Pulmonary artery endothelial cell (primary cell): ENCODE measurements around the gene ZNF410. TPM values are rescaled to one million over a fixed set of nuclear protein-coding genes. Genes with fewer than 3 reads are reported as not detected.
"Not testable (repeated sequence)": the region's sequence is repeated elsewhere in the genome, so short reads cannot be mapped to it uniquely, and the experiment has no call there.

Experiments
- DNase-seq: peaks from one replicate; pipeline ENCODE4 v3.0.0-alpha.2; 2011; ENCODE audit warnings: low read depth, low spot score
- total RNA-seq: library from RNA; depleted of rRNA; stranded (reverse); fragments of >200 nt; gene quantifications from 2 replicates; pipeline ENCODE4 v1.2.3, GENCODE V29; 2014

ZNF410 gene
- total RNA-seq, 1 donor from 2014 or later, result 56.8 TPM

GRCh38 chr14:73884438-73885190 is 2.0 kb upstream of the ZNF410 start:
- no peak for DNase-seq

- no peak for DNase-seq
Measured at GRCh38 chr14:73887318-73887616, 608 bp downstream of the ZNF410 start.

DNA sequence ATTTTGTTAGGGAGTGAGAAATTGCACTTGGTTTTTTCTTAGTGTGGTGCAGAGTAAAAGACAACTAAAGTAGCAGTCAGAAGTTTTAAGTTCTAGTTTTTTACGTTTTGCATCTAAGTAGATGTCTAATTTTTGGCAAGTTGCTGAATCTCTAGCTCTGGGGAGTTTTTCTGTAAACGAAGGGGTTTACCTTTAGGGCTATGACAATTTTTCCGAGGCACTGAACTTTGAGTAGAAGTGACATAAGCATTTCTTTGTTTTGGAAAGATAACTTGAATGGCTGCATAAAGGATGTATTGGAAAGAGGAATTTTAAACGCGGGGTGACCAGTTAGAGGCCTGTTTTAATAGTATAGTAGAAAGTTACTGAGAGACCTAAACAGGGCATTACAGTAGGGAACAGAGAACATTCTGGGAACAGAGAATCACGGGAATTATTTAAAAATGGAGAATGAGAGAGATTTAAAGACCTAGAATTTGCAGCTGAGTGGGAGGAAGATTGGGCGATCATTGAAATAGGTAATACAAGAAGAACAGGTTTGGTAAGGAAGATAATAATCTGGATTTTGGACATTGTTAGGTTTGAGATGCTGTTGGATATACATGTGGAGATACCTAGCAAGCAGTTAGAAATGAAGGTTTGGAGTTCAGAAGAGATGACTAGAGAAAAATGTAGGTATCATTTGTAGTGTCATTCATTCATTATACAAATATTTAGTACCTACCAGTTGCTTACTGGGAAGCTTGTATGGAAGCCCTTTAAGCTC is 1.2 kb downstream of the ZNF410 start:
- DNase-seq, result no peak

GRCh38 chr14:73888460-73888725 is 1.7 kb downstream of the ZNF410 start:
- DNase-seq, result no peak

DNA sequence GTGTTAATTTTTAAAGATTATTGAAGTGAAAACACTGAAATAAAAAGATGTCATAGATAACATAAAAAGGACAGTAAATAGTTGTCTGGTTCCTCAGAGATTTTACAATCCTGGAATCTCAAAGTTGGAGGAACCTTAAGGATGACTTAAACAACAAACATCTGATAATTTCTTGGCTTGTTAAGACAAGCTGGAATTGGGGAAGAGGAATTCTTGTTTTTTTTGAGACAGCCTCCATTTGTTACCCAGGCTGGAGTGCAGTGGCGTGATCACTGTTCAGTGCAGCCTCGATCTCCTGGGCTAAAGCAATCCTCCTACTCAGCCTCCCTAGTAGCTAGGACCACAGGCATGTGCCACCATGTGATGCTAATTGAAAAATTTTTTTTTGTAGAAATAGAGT is 2.3 kb downstream of the ZNF410 start:
- DNase-seq, result no peak

DNA sequence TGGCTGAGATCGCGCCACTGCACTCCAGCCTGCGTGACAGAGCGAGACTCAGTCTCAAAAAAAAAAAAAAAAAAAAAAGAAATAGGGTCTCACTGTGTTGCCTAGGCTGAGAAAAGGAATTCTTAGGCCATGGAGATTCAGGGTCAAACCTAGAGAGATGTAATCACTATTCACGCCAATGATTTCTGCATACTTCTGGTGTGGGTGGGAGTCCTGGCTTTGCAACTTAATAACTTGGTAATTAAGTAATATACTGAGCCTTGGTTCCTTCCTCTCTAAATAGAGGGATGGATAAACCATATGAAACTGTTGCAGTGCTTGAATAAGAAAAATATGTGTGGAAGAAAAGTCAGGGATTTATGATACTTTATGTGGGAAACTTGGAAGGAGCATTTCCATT is 2.7 kb downstream of the ZNF410 start:
- no peak for DNase-seq

DNA sequence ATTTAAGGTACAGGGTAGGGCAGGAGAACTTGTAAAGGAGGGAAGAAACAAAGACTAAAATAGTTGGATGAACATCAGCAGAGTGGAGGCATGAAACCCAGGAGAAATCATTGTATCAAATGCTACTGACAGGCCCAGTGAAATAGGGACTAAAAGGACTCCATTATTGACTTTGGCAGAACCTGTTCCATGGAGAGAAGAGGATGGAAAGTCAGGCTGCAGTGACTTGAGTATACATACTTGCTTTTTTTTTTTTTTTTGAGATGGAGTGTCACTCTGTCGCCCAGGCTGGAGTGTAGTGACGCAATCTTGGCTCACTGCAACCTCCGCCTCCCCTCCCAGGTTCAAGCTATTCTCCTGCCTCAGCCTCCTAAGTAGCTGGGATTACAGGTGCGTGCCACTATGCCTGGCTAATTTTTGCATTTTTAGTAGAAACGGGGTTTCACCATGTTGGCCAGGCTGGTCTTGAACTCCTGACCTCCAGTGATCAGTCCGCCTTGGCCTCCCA is 7.6 kb downstream of the ZNF410 start:
- not testable (repeated sequence) for DNase-seq

DNA sequence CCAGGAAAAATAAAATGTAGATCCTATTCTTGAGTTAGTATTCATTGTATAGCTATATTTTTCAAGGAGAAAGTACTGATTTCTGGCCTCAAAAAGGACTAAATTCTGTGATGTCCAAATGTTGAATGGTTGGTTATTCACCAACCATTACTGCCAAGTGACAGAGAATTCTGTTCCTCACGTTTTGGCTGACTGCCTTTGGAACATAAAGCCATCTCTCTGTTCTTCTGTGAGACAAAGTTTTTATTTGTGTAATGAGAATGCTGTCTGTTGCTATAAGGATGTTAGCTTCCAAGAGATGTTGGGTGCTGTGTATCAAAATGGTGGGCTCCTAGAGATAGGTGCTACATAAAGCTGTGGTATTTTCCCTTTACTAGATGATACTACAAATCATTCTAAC is 9.3 kb downstream of the ZNF410 start:
- DNase-seq, result no peak

DNA sequence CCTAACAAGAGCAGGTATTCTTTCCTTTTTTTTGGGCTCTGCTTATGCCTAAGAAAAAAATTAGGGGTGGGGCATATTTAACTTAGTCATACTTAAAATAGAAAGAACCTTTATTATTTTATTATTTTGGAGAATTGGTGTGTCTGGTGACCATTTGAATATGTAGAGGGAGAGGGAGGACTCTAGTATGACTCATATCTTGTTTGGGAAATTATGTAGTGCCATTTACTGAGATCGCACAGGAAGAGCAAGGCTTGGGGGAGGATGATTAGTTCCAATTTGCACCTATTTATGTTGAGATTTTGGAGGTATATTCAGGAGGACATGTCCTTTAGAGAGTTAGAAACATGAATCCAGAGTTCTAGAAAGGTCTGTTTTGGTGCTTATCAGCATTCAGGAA is 9.9 kb downstream of the ZNF410 start:
- DNase-seq, result no peak

GRCh38 chr14:73903028-73903427 is 16.4 kb downstream of the ZNF410 start:
- no peak for DNase-seq

GRCh38 chr14:73909681-73910080 is 23.0 kb downstream of the ZNF410 start:
- DNase-seq, result no peak

- DNase-seq, result no peak
Measured at GRCh38 chr14:73913256-73913655, 26.6 kb downstream of the ZNF410 start.

DNA sequence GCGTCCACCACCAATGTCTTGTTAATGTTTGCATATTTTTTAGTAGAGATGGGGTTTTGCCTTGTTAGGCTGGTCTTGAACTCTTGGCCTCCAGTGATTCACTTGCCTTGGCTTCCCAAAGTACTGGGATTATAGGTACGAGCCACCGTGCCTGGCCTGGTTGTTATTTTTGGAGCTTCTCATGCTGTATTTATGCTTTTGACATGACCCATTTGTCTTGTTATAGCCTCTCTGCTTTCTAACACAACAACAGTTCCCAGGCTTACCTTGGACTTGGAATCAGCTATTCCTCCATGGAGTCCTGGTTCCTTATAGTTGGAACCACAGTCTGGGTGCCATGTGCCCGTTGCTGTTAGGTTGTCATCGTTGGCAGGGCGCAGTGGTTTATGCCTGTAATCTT is 29.7 kb downstream of the ZNF410 start:
- no peak for DNase-seq

DNA sequence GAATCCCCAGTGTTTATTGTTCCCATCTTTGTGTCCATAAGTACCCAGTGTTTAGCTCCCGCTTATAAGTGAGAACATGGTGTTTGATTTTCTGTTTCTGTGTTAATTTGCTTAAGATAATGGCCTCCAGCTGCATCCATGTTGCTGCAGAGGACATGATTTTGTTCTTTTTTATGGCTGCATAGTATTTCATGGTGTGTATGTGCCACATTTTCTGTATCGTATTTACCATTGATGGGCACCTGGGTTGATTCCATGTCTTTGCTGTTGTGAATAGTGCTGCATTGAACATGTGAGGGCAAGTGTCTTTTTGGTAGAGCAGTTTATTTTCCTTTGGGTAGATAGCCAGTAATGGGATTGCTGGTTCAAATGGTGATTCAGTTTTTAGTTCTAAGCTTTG is 32.8 kb downstream of the ZNF410 start:
- not testable (repeated sequence) for DNase-seq

DNA sequence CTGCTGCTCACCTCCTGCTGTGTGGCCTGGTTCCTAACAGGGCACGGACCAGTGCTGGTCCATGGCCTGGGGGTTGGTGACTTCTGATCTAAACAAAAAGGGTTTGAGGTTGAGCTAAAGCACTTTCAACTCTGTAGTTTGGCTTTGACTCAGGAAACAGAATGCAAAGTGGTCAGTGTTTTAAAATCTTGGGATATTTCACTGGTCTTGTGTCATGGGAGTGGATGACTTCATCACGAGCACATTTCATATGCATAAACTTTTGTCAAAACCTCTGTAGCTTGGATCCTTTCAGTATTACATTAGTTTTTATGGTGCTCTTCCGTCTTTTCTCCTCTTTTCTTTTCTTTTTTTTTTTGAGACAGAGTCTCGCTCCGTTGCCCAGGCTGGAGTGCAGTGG is 37.7 kb downstream of the ZNF410 start:
- no peak for DNase-seq

- DNase-seq, result no peak
Measured at GRCh38 chr14:73935666-73936065, 49.0 kb downstream of the ZNF410 start.

DNA sequence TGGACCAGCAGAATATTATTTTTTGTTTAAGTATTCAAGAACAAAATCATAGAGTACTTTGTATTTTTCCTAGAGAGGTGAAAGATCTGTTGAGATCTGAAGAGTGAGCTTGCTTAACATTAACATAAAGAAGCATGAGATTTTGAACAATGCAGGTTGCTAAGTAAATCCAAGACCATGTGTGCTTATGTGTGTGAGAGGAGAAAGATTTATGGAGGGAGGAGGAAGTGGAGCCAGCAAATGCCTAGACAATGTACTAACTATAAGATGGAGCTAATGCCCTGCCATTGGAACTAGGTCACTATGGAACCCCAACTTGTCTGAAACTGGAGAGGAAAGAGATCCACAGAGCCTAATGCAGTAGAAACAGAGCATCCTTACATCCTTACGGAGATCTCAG is 49.9 kb downstream of the ZNF410 start:
- no peak for DNase-seq

- no peak for DNase-seq
Measured at GRCh38 chr14:73937012-73937411, 50.4 kb downstream of the ZNF410 start.

GRCh38 chr14:73942180-73942579 is 55.5 kb downstream of the ZNF410 start:
- DNase-seq, result no peak

- no peak for DNase-seq
Measured at GRCh38 chr14:73943083-73943482, 56.4 kb downstream of the ZNF410 start.

DNA sequence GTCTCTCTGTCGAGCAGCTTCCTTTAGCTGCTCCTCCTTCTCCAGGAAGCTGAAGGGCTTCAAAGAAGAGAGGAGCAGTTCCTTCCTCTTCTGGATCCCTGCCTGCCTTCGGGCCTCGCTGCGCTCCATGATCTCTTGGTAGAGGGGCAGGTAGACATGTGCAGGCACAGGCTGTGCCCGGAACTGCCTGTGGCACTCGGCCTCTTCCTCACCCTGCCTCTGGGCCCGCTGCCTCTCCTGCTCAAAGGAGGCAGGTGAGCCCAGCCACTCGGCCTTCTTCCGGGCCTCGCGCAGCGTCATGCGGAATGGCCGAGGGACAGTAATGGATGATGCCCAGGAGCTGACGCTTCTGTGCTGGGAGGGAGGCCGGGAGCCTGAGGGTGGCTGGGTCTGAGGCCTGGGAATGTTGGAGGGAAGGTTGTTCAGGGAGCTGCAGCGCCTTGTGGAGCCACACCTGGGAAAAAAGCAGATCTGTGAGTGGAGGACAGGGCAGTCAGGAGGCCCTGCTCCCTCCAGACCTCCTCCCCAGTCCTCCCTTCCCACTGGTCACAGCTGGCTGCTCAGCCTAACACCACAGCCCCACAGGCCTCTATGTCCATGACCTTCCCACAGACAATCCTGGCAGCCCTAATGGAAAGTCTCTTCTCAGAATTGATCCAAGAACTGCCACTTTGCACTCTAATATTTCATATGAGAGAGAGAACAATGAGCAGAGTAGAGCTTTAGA is 57.9 kb downstream of the ZNF410 start:
- DNase-seq, result no peak

- DNase-seq, result no peak
Measured at GRCh38 chr14:73945159-73945670, 58.6 kb downstream of the ZNF410 start.
